ENCODE measurements around the gene CLDN11.

CLDN11 gene

GRCh38 chr3:170426240-170426797 lies 7.7 kb downstream of the CLDN11 start:
- DNase-seq (ENCODE audit: low spot score): no peak

- DNase-seq (ENCODE audit: low spot score): no peak
Observed at GRCh38 chr3:170428095-170428494, 9.4 kb downstream of the CLDN11 start.

GRCh38 chr3:170429050-170429449 lies 10.4 kb downstream of the CLDN11 start:
- DNase-seq (ENCODE audit: low spot score): no peak

- no peak for DNase-seq (ENCODE audit: low spot score)
Observed at GRCh38 chr3:170431054-170431453, 12.4 kb downstream of the CLDN11 start.

GRCh38 chr3:170432416-170432815 lies 13.7 kb downstream of the CLDN11 start:
- DNase-seq (ENCODE audit: low spot score): no peak

GRCh38 chr3:170436697-170437096 lies 18.0 kb downstream of the CLDN11 start:
- peak; percentile 70 for DNase-seq (ENCODE audit: low spot score)

GRCh38 chr3:170437176-170437575 lies 18.5 kb downstream of the CLDN11 start:
- peak; percentile 98 for DNase-seq (ENCODE audit: low spot score)

GRCh38 chr3:170437696-170438407 lies 19.2 kb downstream of the CLDN11 start:
- peak; percentile 71 for DNase-seq (ENCODE audit: low spot score)

GRCh38 chr3:170438836-170439235 lies 20.2 kb downstream of the CLDN11 start:
- DNase-seq (ENCODE audit: low spot score): no peak

GRCh38 chr3:170440344-170440743 lies 21.7 kb downstream of the CLDN11 start:
- no peak for DNase-seq (ENCODE audit: low spot score)

- no peak for DNase-seq (ENCODE audit: low spot score)
Observed at GRCh38 chr3:170441412-170441811, 22.7 kb downstream of the CLDN11 start.

- DNase-seq (ENCODE audit: low spot score): no peak
Observed at GRCh38 chr3:170442947-170443346, 24.3 kb downstream of the CLDN11 start.

- no peak for DNase-seq (ENCODE audit: low spot score)
Observed at GRCh38 chr3:170443457-170443856, 24.8 kb downstream of the CLDN11 start.

- DNase-seq (ENCODE audit: low spot score): no peak
Observed at GRCh38 chr3:170448584-170448983, 29.9 kb downstream of the CLDN11 start.

GRCh38 chr3:170450039-170450438 lies 31.4 kb downstream of the CLDN11 start:
- no peak for DNase-seq (ENCODE audit: low spot score)

GRCh38 chr3:170454509-170454908 lies 35.8 kb downstream of the CLDN11 start:
- no peak for DNase-seq (ENCODE audit: low spot score)

GRCh38 chr3:170458285-170458684 lies 39.6 kb downstream of the CLDN11 start:
- DNase-seq (ENCODE audit: low spot score): no peak

- DNase-seq (ENCODE audit: low spot score): no peak
Observed at GRCh38 chr3:170463011-170463410, 44.3 kb downstream of the CLDN11 start.

- no peak for DNase-seq (ENCODE audit: low spot score)
Observed at GRCh38 chr3:170465955-170466354, 47.3 kb downstream of the CLDN11 start.

GRCh38 chr3:170467007-170467406 lies 48.3 kb downstream of the CLDN11 start:
- peak; percentile 93 for DNase-seq (ENCODE audit: low spot score)

- no peak for DNase-seq (ENCODE audit: low spot score)
Observed at GRCh38 chr3:170467571-170468147, 49.0 kb downstream of the CLDN11 start.

- peak; percentile 62 for DNase-seq (ENCODE audit: low spot score)
Observed at GRCh38 chr3:170469151-170470062, 50.7 kb downstream of the CLDN11 start.

Measured in pons (tissue), 1 donor.